Mucosa of descending colon (tissue), 3 donors: Measurements from ENCODE around the gene MTAP. TPM values are rescaled to one million over a fixed set of nuclear protein-coding genes. Genes with fewer than 3 reads are reported as not detected.
A peak's percentile ranks its signal among the peaks of the same experiment; 100 is the strongest.

Experiments
- ATAC-seq: fragments of 200-7000 bp; cut with Tn5 transposase; one replicate; pipeline ENCODE4 v1.9.1; 2020; ENCODE audit warnings: mild to moderate bottlenecking, moderate library complexity
- DNase-seq, 3 donors: peaks; one replicate each; pipeline ENCODE4 v3.0.0-alpha.2; 2020
- H3K36me3 ChIP-seq: fragments of 200-600 bp; one replicate; pipeline ENCODE4 v1.8.0; 2021; ENCODE audit warnings: low read depth, mild to moderate bottlenecking
- H3K4me1 ChIP-seq: fragments of 200-600 bp; one replicate; pipeline ENCODE4 v1.8.0; 2021; ENCODE audit warnings: low read depth, mild to moderate bottlenecking
- H3K4me3 ChIP-seq: fragments of 200-600 bp; one replicate; pipeline ENCODE4 v1.8.0; 2021; ENCODE audit warnings: mild to moderate bottlenecking
- H3K9me3 ChIP-seq: fragments of 200-600 bp; one replicate; pipeline ENCODE4 v1.8.0; 2021; ENCODE audit warnings: mild to moderate bottlenecking
- CTCF ChIP-seq: fragments of 200-600 bp; IDR thresholded peaks from one replicate; pipeline ENCODE4 v1.8.0; 2022; ENCODE audit warnings: antibody characterized with exemption, mild to moderate bottlenecking
- intact Hi-C, 2 donors: fragments of 100-400 bp; cut with DNase I in 1 of 2; cut with micrococcal nuclease in 1 of 2; formaldehyde crosslinking; loops; one replicate each; pipeline versions ENCODE4 v1.11.0 to v1.11.1; 2022; cut with DNase I, micrococcal nuclease
- total RNA-seq, 3 donors: library from RNA; stranded (reverse); fragmentation: NEBNext Ultra II Directional in 2 of 3; extraction: Animal tissue kit (Norgen Biotek cat#: 25700) in 2 of 3; gene quantifications; one replicate each; pipeline versions ENCODE4 v1.2.1 to v1.2.4, GENCODE V29; 2021 to 2023
- donor health status: DM: no; HTN: no; CAD: no; lungs with moderate emphysema.
- donor health status: DM: no; HTN: no; CAD: no.
- donor health status: DM: no; HTN: yes; CAD: no.

Gene MTAP
- total RNA-seq, 3 donors from 2014 or later, result 28.6 to 42.7 (median 32.4) TPM

DNA sequence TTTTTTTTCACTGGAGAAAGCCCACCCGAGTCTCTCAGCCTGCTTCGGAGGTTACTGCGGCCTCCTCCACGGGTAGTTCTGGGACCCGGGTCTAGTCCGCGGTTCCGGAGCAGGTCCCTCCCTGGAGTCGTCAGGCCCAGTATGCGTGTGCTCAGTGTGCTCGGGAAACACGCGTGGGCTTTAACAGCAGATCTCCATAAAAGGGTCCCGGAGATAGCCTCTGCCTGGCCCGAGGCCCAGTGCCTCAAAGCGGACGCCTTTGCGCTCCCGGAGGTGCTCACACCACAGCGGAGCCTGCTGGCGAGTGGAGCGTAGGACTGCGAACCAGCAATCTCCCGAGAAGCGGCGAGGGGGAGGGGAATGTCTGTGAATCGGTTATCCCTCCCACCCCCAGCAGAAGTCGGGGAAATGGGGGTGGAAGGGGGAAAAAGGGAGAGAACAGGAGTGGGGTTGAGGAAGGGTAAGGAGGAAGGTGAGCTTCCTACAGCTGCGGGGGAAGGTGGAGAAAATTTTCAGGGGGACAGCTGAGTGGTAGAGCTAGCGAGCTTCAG, 163.0 kb downstream of the MTAP start:
- H3K4me3 ChIP-seq, result no peak overlapping the region
- peaks cover 13% of the 10 kb centered on the region for H3K4me1 ChIP-seq
- peak; percentile 94 for ATAC-seq
- intact Hi-C loops, result no loop called here
- no peaks in the 10 kb centered on the region for H3K9me3 ChIP-seq
- no peaks in the 10 kb centered on the region for H3K36me3 ChIP-seq
- peak; percentile 76 to 77 (median 76) for DNase-seq
- peak; percentile 17 for TF ChIP-seq CTCF

GRCh38 chr9:21966140-21966851, 163.9 kb downstream of the MTAP start:
- TF ChIP-seq CTCF, result no peak
- no peaks in the 10 kb centered on the region for H3K9me3 ChIP-seq
- no peaks in the 10 kb centered on the region for H3K36me3 ChIP-seq
- intact Hi-C loops, result no loop called here
- no peak for ATAC-seq
- no peak overlapping the region for H3K4me3 ChIP-seq
- H3K4me1 ChIP-seq, result peaks cover 13% of the 10 kb centered on the region
- DNase-seq, result no peak

- no peak for TF ChIP-seq CTCF
- intact Hi-C loops, result no loop called here
- Histone ChIP-seq H3K4me3 (no peak overlapping the region), H3K36me3 (no peaks in the 10 kb centered on the region), H3K9me3 (no peaks in the 10 kb centered on the region), H3K4me1 (peaks cover 13% of the 10 kb centered on the region)
- ATAC-seq (no peak), DNase-seq (no peak)
Observed at GRCh38 chr9:21967169-21967568, 164.7 kb downstream of the MTAP start.

DNA sequence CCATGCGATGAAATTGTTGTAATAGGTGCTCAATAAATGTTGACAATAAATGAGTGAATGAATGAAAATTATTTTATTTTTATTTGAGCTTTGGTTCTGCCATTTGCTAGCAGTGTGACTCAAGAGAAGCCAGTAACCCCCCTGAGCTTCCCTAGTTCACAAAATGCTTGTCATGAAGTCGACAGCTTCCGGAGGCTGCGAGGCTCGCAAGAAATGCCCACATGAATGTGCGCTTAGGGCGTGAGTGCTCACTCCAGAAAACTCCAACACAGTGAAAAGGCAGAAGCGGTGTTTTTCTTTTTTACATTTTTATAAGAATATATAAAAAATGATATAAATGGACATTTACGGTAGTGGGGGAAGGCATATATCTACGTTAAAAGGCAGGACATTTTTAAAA, 165.3 kb downstream of the MTAP start:
- DNase-seq (no peak), ATAC-seq (no peak)
- intact Hi-C loops, result no loop called here
- H3K9me3 ChIP-seq, result no peaks in the 10 kb centered on the region
- H3K4me1 ChIP-seq, result peaks cover 13% of the 10 kb centered on the region
- H3K36me3 ChIP-seq, result no peaks in the 10 kb centered on the region
- TF ChIP-seq CTCF, result no peak
- no peak overlapping the region for H3K4me3 ChIP-seq

- Histone ChIP-seq H3K9me3 (no peaks in the 10 kb centered on the region), H3K4me1 (peaks cover 13% of the 10 kb centered on the region), H3K4me3 (no peak overlapping the region), H3K36me3 (no peaks in the 10 kb centered on the region)
- intact Hi-C loops, result no loop called here
- DNase-seq, result no peak
- ATAC-seq, result no peak
- no peak for TF ChIP-seq CTCF
Observed at GRCh38 chr9:21968331-21969010, 166.0 kb downstream of the MTAP start.
